ENCODE data around the gene OBSCN. TPM values are rescaled to one million over a fixed set of nuclear protein-coding genes. Genes with fewer than 3 reads are reported as not detected.

The OBSCN gene
- total RNA-seq, 1 donor from 2014 or later, result 23.1 TPM

DNA sequence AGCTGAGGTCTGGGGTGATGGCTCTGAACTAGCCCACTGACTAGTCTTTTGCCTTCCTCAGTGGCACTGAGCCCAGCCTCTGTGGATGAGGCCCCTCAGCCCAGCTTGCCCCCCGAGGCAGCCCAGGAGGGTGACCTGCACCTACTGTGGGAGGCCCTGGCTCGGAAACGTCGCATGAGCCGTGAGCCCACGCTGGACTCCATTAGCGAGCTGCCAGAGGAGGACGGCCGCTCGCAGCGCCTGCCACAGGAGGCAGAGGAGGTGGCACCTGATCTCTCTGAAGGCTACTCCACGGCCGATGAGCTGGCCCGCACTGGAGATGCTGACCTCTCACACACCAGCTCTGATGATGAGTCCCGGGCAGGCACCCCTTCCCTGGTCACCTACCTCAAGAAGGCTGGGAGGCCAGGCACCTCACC lies 111.0 kb downstream of the OBSCN start:
- no peak for DNase-seq (ENCODE audit: low spot score)

- DNase-seq (ENCODE audit: low spot score), result no peak
These were observed 111.7 kb downstream of the OBSCN start for GRCh38 chr1:228319352-228320088.

DNA sequence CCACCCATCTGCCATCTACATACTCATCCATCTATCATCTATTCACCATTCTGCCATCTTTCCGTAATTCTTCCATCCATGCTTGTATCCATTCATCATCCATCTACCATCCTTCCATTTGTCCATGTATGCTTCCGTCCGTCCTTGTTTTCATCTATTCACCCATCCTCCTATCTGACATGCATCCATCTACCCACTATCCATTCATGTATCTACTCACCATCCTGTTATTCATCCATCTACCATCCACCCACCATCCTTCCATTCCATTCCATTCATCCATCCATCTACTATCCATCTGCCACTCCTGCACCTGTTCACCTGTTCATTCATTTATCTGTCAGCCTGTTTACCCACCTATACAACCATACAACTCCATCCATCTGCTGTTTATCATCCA lies 112.5 kb downstream of the OBSCN start:
- DNase-seq (ENCODE audit: low spot score), result no peak

DNA sequence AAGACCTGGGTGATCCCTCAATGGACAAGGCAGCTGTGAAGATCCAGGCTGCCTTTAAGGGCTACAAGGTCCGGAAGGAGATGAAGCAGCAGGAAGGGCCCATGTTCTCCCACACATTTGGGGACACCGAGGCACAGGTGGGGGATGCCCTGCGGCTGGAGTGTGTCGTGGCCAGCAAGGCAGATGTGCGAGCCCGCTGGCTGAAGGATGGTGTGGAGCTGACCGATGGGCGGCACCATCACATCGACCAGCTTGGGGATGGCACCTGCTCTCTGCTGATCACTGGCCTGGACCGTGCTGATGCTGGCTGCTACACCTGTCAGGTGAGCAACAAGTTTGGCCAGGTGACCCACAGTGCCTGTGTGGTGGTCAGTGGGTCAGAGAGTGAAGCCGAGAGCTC lies 113.6 kb downstream of the OBSCN start:
- DNase-seq (ENCODE audit: low spot score), result no peak

DNA sequence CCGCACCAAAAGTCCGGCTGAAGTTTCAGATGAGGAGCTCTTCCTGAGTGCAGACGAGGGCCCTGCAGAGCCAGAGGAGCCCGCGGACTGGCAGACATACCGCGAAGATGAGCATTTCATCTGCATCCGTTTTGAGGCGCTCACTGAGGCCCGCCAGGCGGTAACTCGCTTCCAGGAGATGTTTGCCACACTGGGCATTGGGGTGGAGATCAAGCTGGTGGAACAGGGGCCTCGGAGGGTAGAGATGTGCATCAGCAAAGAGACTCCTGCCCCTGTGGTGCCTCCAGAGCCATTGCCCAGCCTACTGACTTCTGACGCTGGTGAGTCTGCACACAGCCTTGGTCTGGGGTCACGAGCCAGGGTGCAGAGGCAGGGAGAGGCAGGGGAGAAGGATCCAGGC lies 114.1 kb downstream of the OBSCN start:
- DNase-seq (ENCODE audit: low spot score), result no peak

DNA sequence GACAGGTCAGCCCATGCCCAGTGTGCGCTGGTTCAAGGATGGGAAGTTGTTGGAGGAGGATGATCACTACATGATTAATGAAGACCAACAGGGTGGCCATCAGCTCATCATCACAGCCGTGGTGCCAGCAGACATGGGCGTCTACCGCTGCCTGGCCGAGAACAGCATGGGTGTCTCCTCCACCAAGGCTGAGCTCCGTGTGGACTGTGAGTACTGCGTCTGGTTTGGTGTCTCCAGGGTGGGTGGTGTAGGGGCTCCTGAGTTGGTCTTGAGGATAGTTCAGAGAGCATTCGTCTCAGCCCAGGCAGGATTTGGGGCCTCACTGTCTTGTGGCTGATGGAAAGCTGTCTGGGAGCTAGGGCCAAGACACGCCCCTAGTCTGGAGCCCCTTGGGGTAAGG lies 115.6 kb downstream of the OBSCN start:
- no peak for DNase-seq (ENCODE audit: low spot score)

DNA sequence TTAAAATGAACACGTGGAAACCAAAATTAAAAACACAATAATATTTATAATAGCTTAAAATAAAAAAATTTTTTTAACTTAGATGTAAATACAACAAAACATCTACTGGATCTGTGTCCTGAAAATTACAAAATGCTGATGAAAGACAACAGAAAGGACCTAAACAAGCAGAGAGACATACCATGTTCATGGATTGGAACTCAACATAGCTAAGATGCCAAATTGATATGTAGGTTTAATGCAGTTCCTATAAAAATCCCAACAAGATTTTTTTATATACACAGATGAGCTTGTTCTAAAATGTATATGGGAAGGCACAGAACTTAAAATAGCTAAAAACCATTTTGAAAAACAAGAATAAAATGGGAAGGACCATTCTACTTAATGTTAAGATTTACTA lies 117.4 kb downstream of the OBSCN start:
- DNase-seq (ENCODE audit: low spot score), result no peak

GRCh38 chr1:228329887-228330286 lies 122.0 kb downstream of the OBSCN start:
- DNase-seq (ENCODE audit: low spot score), result no peak

- no peak for DNase-seq (ENCODE audit: low spot score)
These were observed 125.2 kb downstream of the OBSCN start for GRCh38 chr1:228332797-228333738.

- no peak for DNase-seq (ENCODE audit: low spot score)
These were observed 125.9 kb downstream of the OBSCN start for GRCh38 chr1:228333739-228334115.

GRCh38 chr1:228334226-228334935 lies 126.5 kb downstream of the OBSCN start:
- DNase-seq (ENCODE audit: low spot score), result no peak

- DNase-seq (ENCODE audit: low spot score), result no peak
These were observed 127.1 kb downstream of the OBSCN start for GRCh38 chr1:228334954-228335353.

DNA sequence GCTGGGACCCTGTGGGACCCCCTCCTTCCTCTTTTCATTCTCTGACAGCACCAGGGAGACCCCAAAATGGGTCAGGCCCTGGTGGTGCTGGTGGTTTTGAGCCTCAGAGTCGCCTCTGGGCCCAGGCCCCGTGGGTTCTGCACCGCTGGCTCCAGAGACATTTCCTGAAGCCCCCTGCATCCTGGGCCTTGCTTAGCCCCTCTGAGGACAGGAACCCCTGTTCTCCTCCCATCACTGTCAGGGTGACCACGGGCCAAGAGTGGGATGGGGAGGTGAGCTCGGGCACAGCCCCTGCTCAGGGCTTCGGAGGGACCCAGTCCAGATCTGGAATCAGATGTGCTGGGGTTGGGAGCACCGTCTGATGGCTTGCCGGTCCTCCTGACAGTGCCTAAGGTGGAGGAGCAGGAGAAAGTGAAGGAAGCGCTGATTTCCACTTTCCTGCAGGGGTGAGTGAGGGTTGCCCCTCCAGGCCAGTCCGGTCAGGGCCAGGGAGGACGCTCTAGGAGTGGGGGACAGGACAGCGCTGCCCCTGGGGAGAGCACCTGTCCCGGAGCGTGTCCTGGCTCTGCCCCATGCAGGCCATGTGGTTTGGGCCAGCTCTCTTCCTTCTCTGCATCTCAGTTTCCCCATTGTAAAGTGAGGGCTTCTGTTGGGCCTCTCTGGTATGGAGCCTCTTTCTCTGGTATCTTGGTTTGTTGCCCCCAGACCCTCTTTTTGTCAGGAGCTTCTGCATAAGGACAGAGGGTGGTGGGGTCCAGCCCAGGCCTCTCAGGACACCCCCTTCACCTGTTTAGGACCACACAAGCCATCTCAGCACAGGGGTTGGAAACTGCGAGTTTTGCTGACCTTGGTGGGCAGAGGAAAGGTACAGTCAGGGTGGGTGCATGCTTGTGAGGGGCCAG lies 127.8 kb downstream of the OBSCN start:
- DNase-seq (ENCODE audit: low spot score), result no peak

DNA sequence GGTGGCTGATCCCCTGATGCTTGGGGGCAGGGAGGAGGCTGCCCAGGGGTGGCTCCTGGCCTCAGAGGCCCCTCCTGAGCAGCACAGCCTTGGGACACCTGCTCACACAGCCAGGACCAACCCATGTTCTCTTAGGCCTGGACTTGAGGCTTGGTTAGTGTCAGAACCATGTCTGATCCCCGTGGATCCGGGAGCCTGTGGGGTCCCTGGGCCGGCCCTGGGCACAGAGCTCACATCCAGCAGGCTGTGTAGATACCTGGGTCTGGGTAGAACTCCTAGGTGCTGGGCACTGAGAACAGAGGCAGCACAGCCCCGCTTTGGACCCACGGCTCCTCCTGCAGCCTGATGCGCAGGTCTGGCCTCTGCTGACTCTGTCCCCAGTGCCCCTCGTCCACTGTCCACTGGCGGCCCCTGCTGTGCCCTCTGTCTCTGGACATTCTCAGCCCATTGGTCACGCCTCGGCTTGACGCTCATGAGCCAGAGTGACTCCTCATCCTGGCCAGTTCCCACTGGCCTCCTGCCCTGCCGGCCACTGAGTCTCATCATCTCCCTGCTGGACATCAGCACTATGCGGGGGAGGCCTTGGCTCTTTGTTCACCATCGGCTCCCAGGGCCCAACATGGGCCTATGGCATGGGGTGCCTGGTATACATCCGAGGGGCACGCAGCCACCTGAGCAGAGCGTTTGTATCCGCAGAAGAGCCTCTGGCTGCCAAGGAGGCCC lies 128.6 kb downstream of the OBSCN start:
- no peak for DNase-seq (ENCODE audit: low spot score)

DNA sequence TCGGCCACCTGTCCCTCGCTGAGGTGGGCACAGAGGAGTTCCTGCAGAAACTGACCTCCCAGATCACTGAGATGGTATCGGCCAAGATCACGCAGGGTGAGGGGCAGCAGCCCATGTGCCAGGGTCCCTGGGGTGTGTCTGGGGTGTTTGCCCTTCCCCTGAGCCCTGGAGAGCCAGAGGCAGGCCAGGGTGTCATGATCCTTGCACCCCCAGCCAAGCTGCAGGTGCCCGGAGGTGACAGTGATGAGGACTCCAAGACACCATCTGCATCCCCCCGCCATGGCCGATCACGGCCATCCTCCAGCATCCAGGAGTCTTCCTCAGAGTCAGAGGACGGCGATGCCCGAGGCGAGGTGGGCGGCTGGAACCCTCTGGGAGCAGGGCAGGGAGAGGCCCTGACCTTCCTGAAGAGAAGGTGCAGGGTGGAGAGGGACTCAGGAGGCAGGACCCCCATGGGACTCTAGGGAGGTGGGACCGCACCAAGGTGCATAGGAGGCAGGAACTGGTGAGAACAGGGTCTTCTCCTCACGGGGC lies 129.3 kb downstream of the OBSCN start:
- DNase-seq (ENCODE audit: low spot score), result no peak

DNA sequence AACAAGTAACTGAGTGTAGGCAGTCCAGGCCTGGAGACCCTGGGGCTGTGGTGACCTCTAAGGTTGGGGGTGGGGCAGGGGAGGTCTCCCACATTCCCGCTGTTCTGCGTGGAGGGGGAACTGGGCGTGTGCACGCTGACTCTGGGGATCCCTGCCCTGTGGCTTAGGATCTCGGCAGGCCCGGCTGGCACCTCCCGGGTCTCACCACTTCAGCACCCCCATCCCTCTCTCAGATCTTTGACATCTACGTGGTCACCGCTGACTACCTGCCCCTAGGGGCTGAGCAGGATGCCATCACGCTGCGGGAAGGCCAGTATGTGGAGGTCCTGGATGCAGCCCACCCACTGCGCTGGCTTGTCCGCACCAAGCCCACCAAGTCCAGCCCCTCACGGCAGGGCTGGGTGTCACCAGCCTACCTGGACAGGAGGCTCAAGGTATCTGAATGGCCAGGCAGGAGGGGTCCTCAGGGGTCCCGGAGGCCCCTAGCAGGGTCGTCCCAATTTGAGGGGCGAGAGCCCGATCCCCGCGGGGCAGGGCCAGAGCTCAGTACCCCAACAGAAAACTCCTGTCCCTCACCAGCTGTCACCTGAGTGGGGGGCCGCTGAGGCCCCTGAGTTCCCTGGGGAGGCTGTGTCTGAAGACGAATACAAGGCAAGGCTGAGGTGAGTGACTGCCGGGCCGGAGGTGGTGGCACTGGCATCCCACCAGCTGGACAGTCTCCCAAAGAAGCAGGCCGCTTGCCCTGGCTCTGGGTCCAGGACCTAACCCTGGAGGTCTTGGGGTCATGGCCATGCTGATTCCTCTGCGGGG lies 130.1 kb downstream of the OBSCN start:
- no peak for DNase-seq (ENCODE audit: low spot score)

DNA sequence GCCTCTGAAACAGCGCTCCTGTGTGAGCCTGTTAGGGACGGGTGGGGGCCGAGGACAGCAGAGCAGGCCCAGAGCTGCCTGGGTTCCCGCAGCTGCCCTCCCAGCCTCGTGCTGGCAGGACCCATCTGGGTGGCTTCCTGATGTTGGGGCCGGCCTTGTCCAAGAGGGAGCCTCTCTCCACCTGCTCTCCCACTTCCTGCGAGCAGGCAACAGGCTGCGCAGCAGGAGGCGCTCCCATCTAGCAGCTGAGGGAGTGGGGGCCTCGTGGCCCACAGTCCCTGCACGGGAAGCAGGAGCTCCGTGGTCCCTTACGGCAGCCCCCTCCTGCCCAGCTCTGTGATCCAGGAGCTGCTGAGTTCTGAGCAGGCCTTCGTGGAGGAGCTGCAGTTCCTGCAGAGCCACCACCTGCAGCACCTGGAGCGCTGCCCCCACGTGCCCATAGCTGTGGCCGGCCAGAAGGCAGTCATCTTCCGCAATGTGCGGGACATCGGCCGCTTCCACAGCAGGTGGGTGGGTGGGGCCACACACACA lies 130.7 kb downstream of the OBSCN start:
- DNase-seq (ENCODE audit: low spot score), result no peak

DNA sequence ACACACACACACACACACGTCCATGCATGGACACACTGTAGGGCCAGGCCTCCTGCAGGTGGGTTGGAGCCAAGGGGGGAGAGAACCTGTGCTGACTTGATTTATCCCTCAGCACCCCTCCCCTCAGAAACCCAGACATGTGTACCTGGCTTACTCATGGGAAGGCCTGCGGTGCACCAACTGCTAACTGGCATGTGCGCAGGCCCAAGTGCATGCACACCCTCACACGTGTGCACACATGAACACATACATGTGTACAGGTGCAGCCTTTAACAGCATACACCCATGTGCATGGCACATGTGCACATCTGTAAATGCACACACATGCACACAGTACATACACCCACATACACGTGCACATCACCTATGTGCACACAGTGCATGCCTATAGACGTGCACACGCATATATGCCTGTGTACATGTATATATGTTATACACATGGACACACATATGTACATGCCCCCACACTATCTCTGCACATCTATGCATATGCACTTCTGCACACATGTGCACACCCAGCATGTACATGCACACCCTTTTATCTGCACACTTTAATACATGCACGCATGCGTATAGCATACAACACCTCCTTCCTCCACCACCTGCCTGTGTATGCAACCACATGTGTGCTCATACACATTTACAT lies 131.3 kb downstream of the OBSCN start:
- no peak for DNase-seq (ENCODE audit: low spot score)
